ENCODE data around the gene HOXA3.

- TF ChIP-seq, protein P1, sequence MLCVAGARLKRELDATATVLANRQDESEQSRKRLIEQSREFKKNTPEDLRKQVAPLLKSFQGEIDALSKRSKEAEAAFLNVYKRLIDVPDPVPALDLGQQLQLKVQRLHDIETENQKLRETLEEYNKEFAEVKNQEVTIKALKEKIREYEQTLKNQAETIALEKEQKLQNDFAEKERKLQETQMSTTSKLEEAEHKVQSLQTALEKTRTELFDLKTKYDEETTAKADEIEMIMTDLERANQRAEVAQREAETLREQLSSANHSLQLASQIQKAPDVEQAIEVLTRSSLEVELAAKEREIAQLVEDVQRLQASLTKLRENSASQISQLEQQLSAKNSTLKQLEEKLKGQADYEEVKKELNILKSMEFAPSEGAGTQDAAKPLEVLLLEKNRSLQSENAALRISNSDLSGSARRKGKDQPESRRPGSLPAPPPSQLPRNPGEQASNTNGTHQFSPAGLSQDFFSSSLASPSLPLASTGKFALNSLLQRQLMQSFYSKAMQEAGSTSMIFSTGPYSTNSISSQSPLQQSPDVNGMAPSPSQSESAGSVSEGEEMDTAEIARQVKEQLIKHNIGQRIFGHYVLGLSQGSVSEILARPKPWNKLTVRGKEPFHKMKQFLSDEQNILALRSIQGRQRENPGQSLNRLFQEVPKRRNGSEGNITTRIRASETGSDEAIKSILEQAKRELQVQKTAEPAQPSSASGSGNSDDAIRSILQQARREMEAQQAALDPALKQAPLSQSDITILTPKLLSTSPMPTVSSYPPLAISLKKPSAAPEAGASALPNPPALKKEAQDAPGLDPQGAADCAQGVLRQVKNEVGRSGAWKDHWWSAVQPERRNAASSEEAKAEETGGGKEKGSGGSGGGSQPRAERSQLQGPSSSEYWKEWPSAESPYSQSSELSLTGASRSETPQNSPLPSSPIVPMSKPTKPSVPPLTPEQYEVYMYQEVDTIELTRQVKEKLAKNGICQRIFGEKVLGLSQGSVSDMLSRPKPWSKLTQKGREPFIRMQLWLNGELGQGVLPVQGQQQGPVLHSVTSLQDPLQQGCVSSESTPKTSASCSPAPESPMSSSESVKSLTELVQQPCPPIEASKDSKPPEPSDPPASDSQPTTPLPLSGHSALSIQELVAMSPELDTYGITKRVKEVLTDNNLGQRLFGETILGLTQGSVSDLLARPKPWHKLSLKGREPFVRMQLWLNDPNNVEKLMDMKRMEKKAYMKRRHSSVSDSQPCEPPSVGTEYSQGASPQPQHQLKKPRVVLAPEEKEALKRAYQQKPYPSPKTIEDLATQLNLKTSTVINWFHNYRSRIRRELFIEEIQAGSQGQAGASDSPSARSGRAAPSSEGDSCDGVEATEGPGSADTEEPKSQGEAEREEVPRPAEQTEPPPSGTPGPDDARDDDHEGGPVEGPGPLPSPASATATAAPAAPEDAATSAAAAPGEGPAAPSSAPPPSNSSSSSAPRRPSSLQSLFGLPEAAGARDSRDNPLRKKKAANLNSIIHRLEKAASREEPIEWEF (CRISPR knock-in tag; IDR thresholded peaks at IDR 0.05), result no peak
- TF ChIP-seq RAD21 (CRISPR knock-in tag; conservative IDR thresholded peaks at IDR 0.05 in 1 of 2, IDR thresholded peaks at IDR 0.05 in 1 of 2), result no peak
- no peak for TF ChIP-seq CBX5 (IDR thresholded peaks at IDR 0.05; ENCODE audit: borderline replicate concordance, low read depth)
- TF ChIP-seq PCBP2 (IDR thresholded peaks at IDR 0.05; ENCODE audit: low read depth, low read length, poor library complexity, severe bottlenecking), result no peak
- TF ChIP-seq STAT5A (IDR thresholded peaks at IDR 0.05; ENCODE audit: borderline replicate concordance, low read length), result no peak
- no peak for TF ChIP-seq ZNF644 (tag; IDR thresholded peaks at IDR 0.05; ENCODE audit: low read depth)
- TF ChIP-seq SMAD2 (IDR thresholded peaks at IDR 0.05; ENCODE audit: low read depth, low read length), result no peak
- TF ChIP-seq REST (IDR thresholded peaks at IDR 0.05; ENCODE audit: borderline replicate concordance), result no peak
- no peak for TF ChIP-seq REST (CRISPR knock-in tag; IDR thresholded peaks at IDR 0.05; ENCODE audit: low read depth)
- no peak for TF ChIP-seq E2F5 (CRISPR knock-in tag; IDR thresholded peaks at IDR 0.05)
- no peak for TF ChIP-seq E2F6 (IDR thresholded peaks at IDR 0.05; ENCODE audit: borderline replicate concordance in 1 of 2, extremely low read depth in 1 of 2, insufficient read depth in 1 of 2, insufficient read length in 1 of 2, low read depth in 1 of 2, low read length in 1 of 2, poor library complexity in 1 of 2, severe bottlenecking in 1 of 2)
- no peak for TF ChIP-seq MAFG (tag; conservative IDR thresholded peaks at IDR 0.05)
Observed at GRCh38 chr7:27137640-27138315, 14.6 kb downstream of the HOXA3 start.

All from K562 (cell line).